NB4 (cell line): ENCODE results near the gene ESR2.

Source experiments
- CTCF ChIP-seq: IDR thresholded peaks from one replicate; pipeline ENCODE4 v1.5.1; 2012; ENCODE audit warnings: low read depth, low read length
- MAX ChIP-seq: IDR thresholded peaks from 2 replicates; pipeline ENCODE4 v1.6.1; 2011; ENCODE audit warnings: low read depth, low read length
- MYC ChIP-seq: IDR thresholded peaks from 2 replicates; pipeline ENCODE4 v1.6.1; 2011; ENCODE audit warnings: low read depth, low read length
- POLR2A ChIP-seq: IDR thresholded peaks from 2 replicates; pipeline ENCODE4 v1.6.1; 2011; ENCODE audit warnings: mild to moderate bottlenecking; ENCODE audit not compliant: insufficient read length; ENCODE audit errors: extremely low read depth

DNA sequence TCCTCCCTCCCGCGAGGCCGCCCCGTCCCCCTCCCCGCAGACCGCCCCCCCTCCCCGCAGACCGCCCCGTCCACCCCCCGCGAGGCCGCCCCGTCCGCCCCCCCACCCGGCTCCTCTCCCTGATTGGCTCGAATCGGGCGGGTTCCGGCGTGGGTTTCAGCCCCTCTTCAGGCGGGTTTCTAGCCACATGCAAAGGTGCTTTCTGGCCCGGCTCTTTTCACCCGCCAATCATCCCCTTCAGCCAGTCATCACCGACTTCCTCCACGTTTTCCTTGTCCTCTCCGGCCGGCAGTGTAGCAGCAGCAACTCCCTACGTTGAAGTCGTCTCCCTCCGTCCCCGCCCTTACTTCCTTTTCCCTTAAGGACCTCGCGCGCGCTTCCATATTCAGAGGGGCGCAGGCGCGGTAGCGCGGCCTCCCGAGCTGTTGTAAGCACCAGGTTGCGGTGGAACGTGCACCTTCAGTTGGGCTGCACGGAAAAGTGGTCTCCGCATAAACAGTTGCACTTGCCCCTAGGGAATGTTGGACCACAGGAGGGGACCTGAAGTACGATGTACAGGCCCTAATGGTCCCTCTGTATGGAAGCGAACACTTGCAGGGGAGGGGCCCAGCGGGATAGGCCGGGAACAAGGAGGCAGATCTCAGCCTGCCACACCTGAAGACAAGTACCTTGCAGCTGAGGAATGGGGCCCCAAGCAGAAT lies 44.6 kb upstream of the ESR2 start:
- TF ChIP-seq CTCF (no peak), MYC (peak; percentile 87), POLR2A (peak; percentile 82), MAX (peak; percentile 74)
